ENCODE data around the gene MDM4.
"Not testable (repeated sequence)": the region's sequence is repeated elsewhere in the genome, so short reads cannot be mapped to it uniquely, and the experiment has no call there.

Gene MDM4

GRCh38 chr1:204520834-204521709, 4.9 kb downstream of the MDM4 start:
- DNase-seq: peak; percentile 91

GRCh38 chr1:204521941-204522521, 5.8 kb downstream of the MDM4 start:
- DNase-seq: not testable (repeated sequence)

- peak; percentile 57 for DNase-seq
Observed at GRCh38 chr1:204523605-204524215, 7.5 kb downstream of the MDM4 start.

GRCh38 chr1:204524986-204525385, 8.8 kb downstream of the MDM4 start:
- no peak for DNase-seq

- DNase-seq: no peak
Observed at GRCh38 chr1:204528241-204528640, 12.0 kb downstream of the MDM4 start.

- DNase-seq: no peak
Observed at GRCh38 chr1:204528677-204529076, 12.5 kb downstream of the MDM4 start.

GRCh38 chr1:204529371-204529895, 13.2 kb downstream of the MDM4 start:
- no peak for DNase-seq

- no peak for DNase-seq
Observed at GRCh38 chr1:204530932-204531331, 14.7 kb downstream of the MDM4 start.

GRCh38 chr1:204532832-204533231, 16.6 kb downstream of the MDM4 start:
- DNase-seq: no peak

- DNase-seq: no peak
Observed at GRCh38 chr1:204541626-204542025, 25.4 kb downstream of the MDM4 start.

GRCh38 chr1:204544321-204544720, 28.1 kb downstream of the MDM4 start:
- DNase-seq: peak; percentile 79

- no peak for DNase-seq
Observed at GRCh38 chr1:204545202-204545601, 29.0 kb downstream of the MDM4 start.

GRCh38 chr1:204545881-204546280, 29.7 kb downstream of the MDM4 start:
- DNase-seq: peak; percentile 13

- no peak for DNase-seq
Observed at GRCh38 chr1:204548265-204548664, 32.1 kb downstream of the MDM4 start.

GRCh38 chr1:204549313-204549712, 33.1 kb downstream of the MDM4 start:
- DNase-seq: no peak

- DNase-seq: no peak
Observed at GRCh38 chr1:204550926-204551325, 34.7 kb downstream of the MDM4 start.

GRCh38 chr1:204556458-204557052, 40.3 kb downstream of the MDM4 start:
- DNase-seq: no peak

GRCh38 chr1:204558467-204558866, 42.3 kb downstream of the MDM4 start:
- no peak for DNase-seq

- DNase-seq: not testable (repeated sequence)
Observed at GRCh38 chr1:204560002-204560401, 43.8 kb downstream of the MDM4 start.

- DNase-seq: no peak
Observed at GRCh38 chr1:204560590-204561150, 44.5 kb downstream of the MDM4 start.

- DNase-seq: no peak
Observed at GRCh38 chr1:204562075-204562990, 46.1 kb downstream of the MDM4 start.

- no peak for DNase-seq
Observed at GRCh38 chr1:204563307-204563706, 47.1 kb downstream of the MDM4 start.
